SK-N-SH (cell line): ENCODE results near the gene NARS2. TPM values are rescaled to one million over a fixed set of nuclear protein-coding genes. Genes with fewer than 3 reads are reported as not detected.

Source experiments
- CTCF ChIA-PET: fragments of 300-600, 350-600 bp; formaldehyde crosslinking; extraction: SDS; loops from one replicate; lab custom pipeline; 2021; lab: Yijun Ruan, JAX
- POLR2A ChIA-PET: fragments of 350-600 bp; sonication (Branson Sonifier 250); formaldehyde crosslinking; extraction: SDS; loops from one replicate; lab custom pipeline; 2020; ENCODE audit warnings: antibody characterized with exemption, inconsistent platforms; lab: Yijun Ruan, JAX
- DNase-seq: peaks from one replicate; pipeline ENCODE4 v3.0.0; 2012
- H2AFZ ChIP-seq: fragments of 200-600 bp; sonication (generic); 2 replicates; pipeline ENCODE4 v1.8.1; 2016; ENCODE audit warnings: antibody characterized with exemption, mild to moderate bottlenecking, low read depth
- H3F3A ChIP-seq: fragments of 200-600 bp; sonication (generic); replicated peaks from 2 replicates; pipeline ENCODE3; 2016; ENCODE audit warnings: antibody characterized with exemption, mild to moderate bottlenecking; ENCODE audit not compliant: insufficient read depth
- H3K27ac ChIP-seq, 2 experiments: fragments of 200-500 bp in 1 of 2; fragments of 200-600 bp in 1 of 2; sonication (Bioruptor generic) in 1 of 2; sonication (generic), shearing (Covaris generic) in 1 of 2; 2 replicates each; pipeline versions ENCODE4 v1.5.1 to v1.6.1; 2014 to 2016; ENCODE audit warnings: low read depth in 2 of 2, inconsistent platforms in 1 of 2, low read length in 1 of 2, mild to moderate bottlenecking in 1 of 2, mixed read lengths in 1 of 2
- H3K27me3 ChIP-seq: fragments of 200-600 bp; sonication (generic), shearing (Covaris generic); 2 replicates; pipeline ENCODE4 v1.6.1; 2016; ENCODE audit warnings: mixed run types; ENCODE audit not compliant: insufficient read depth
- H3K36me3 ChIP-seq, 2 experiments: fragments of 200-500 bp in 1 of 2; fragments of 200-600 bp in 1 of 2; sonication (Bioruptor generic) in 1 of 2; sonication (generic) in 1 of 2; replicated peaks in 1 of 2; 2 replicates each; pipeline versions ENCODE3 to v1.5.1; 2014 to 2016; ENCODE audit warnings: low read length in 1 of 2, mild to moderate bottlenecking in 1 of 2; ENCODE audit not compliant: insufficient read depth in 2 of 2, control insufficient read depth in 1 of 2
- H3K4me1 ChIP-seq, 2 experiments: fragments of 200-500 bp in 1 of 2; fragments of 200-600 bp in 1 of 2; sonication (Bioruptor generic) in 1 of 2; sonication (generic), shearing (Covaris generic) in 1 of 2; 2 replicates each; pipeline versions ENCODE4 v1.5.1 to v1.6.1; 2014 to 2016; ENCODE audit warnings: low read depth in 1 of 2, low read length in 1 of 2, mixed run types in 1 of 2; ENCODE audit not compliant: insufficient read depth in 2 of 2, control insufficient read depth in 1 of 2
- H3K4me2 ChIP-seq: fragments of 200-600 bp; sonication (generic), shearing (Covaris generic); 2 replicates; pipeline ENCODE4 v1.6.1; 2017; ENCODE audit warnings: mixed run types
- H3K4me3 ChIP-seq, 2 experiments: fragments of 200-500 bp in 1 of 2; fragments of 200-600 bp in 1 of 2; sonication (Bioruptor generic) in 1 of 2; sonication (generic), shearing (Covaris generic) in 1 of 2; 2 replicates each; pipeline versions ENCODE4 v1.5.1 to v1.8.1; 2014 to 2016; ENCODE audit warnings: low read depth in 2 of 2, inconsistent platforms in 1 of 2, low read length in 1 of 2, mild to moderate bottlenecking in 1 of 2, mixed read lengths in 1 of 2, moderate library complexity in 1 of 2
- H3K79me2 ChIP-seq: fragments of 200-600 bp; sonication (generic); 2 replicates; pipeline ENCODE4 v1.8.1; 2017; ENCODE audit warnings: mild to moderate bottlenecking; ENCODE audit not compliant: insufficient read depth
- H3K9ac ChIP-seq: fragments of 200-600 bp; sonication (generic); 2 replicates; pipeline ENCODE4 v1.6.1; 2017; ENCODE audit warnings: mixed run types
- H3K9me2 ChIP-seq: fragments of 200-600 bp; sonication (generic); 2 replicates; pipeline ENCODE4 v1.6.1; 2017; ENCODE audit warnings: mixed run types
- H3K9me3 ChIP-seq: fragments of 200-600 bp; sonication (generic); 2 replicates; pipeline ENCODE4 v1.6.1; 2017; ENCODE audit warnings: mixed run types, mild to moderate bottlenecking, moderate library complexity
- H4K20me1 ChIP-seq: fragments of 200-600 bp; sonication (generic); 2 replicates; pipeline ENCODE4 v1.6.1; 2017; ENCODE audit warnings: mild to moderate bottlenecking, mixed run types; ENCODE audit not compliant: insufficient read depth
- CTCF ChIP-seq: fragments of 200-600 bp; sonication (generic); IDR thresholded peaks from 2 replicates; pipeline ENCODE4 v1.6.1; 2017; ENCODE audit warnings: antibody characterized with exemption, mild to moderate bottlenecking, moderate library complexity
- EP300 ChIP-seq, 2 experiments: IDR thresholded peaks; 2 replicates each; pipeline versions ENCODE4 v1.4.0 to v1.6.1; 2012; ENCODE audit warnings: borderline replicate concordance in 1 of 2, low read depth in 1 of 2, low read length in 1 of 2
- EZH2phosphoT487 ChIP-seq: fragments of 200-600 bp; sonication (generic); IDR thresholded peaks from 2 replicates; pipeline ENCODE4 v1.6.1; 2017; ENCODE audit warnings: low read depth, mixed run types, mild to moderate bottlenecking, antibody characterized with exemption, moderate library complexity, borderline replicate concordance
- FOSL2 ChIP-seq: IDR thresholded peaks from 2 replicates; pipeline ENCODE4 v1.4.0; 2012; ENCODE audit warnings: low read depth, mild to moderate bottlenecking, moderate library complexity, borderline replicate concordance
- FOXJ3 ChIP-seq: sonication (generic); formaldehyde crosslinking; IDR thresholded peaks from 2 replicates; pipeline ENCODE4 v1.5.1; 2020; ENCODE audit warnings: mild to moderate bottlenecking, missing genetic modification reagents
- GABPA ChIP-seq: IDR thresholded peaks from 2 replicates; pipeline ENCODE4 v1.4.0; 2012; ENCODE audit warnings: low read depth, mild to moderate bottlenecking
- GATA2 ChIP-seq: sonication (generic); formaldehyde crosslinking; IDR thresholded peaks from 2 replicates; pipeline ENCODE4 v1.5.0; 2020; ENCODE audit warnings: mild to moderate bottlenecking, missing genetic modification reagents
- JUND ChIP-seq: IDR thresholded peaks from 2 replicates; pipeline ENCODE4 v1.4.0; 2012
- MEF2A ChIP-seq: IDR thresholded peaks from 2 replicates; pipeline ENCODE4 v1.4.0; 2012; ENCODE audit warnings: low read depth, borderline replicate concordance
- NRF1 ChIP-seq: IDR thresholded peaks from 2 replicates; pipeline ENCODE4 v1.6.1; 2012; ENCODE audit warnings: low read depth, mild to moderate bottlenecking, low read length
- POLR2AphosphoS5 ChIP-seq: IDR thresholded peaks from 2 replicates; pipeline ENCODE4 v1.6.1; 2012; ENCODE audit warnings: low read depth, low read length
- RAD21 ChIP-seq: IDR thresholded peaks from 2 replicates; pipeline ENCODE4 v1.6.1; 2012; ENCODE audit warnings: mild to moderate bottlenecking, low read length
- RFX5 ChIP-seq: IDR thresholded peaks from 2 replicates; pipeline ENCODE4 v1.6.1; 2012; ENCODE audit warnings: mild to moderate bottlenecking, improper control_type of control experiment, low read length
- RXRA ChIP-seq: IDR thresholded peaks from 2 replicates; pipeline ENCODE4 v1.4.0; 2012; ENCODE audit warnings: low read depth, mild to moderate bottlenecking, borderline replicate concordance
- SIN3A ChIP-seq: IDR thresholded peaks from 2 replicates; pipeline ENCODE4 v1.6.1; 2012; ENCODE audit warnings: low read depth, mild to moderate bottlenecking, low read length, moderate library complexity, borderline replicate concordance
- SMC3 ChIP-seq: IDR thresholded peaks from 2 replicates; pipeline ENCODE4 v1.6.1; 2012; ENCODE audit warnings: low read depth, low read length, improper control_type of control experiment
- TCF12 ChIP-seq: IDR thresholded peaks from 2 replicates; pipeline ENCODE4 v1.4.0; 2012
- TEAD4 ChIP-seq: IDR thresholded peaks from 2 replicates; pipeline ENCODE4 v1.4.0; 2012; ENCODE audit warnings: mild to moderate bottlenecking, borderline replicate concordance; ENCODE audit not compliant: insufficient read depth
- USF2 ChIP-seq: fragments of 150-350 bp; IDR thresholded peaks from 2 replicates; pipeline ENCODE4 v1.6.1; 2017; ENCODE audit warnings: antibody characterized with exemption, low read length, low read depth, borderline replicate concordance
- YY1 ChIP-seq: IDR thresholded peaks from 2 replicates; pipeline ENCODE4 v1.4.0; 2012; ENCODE audit warnings: low read depth, mild to moderate bottlenecking
- ZBTB33 ChIP-seq: IDR thresholded peaks from 2 replicates; pipeline ENCODE4 v1.4.0; 2012; ENCODE audit warnings: low read depth, borderline replicate concordance
- WGBS: methylation state at CpG from one replicate; pipeline ENCODE4 v1.1.6; 2017; ENCODE audit warnings: low lambda C conversion rate; 5-methylcytosine and 5-hydroxymethylcytosine counted together
- polyA plus RNA-seq, 3 experiments: library from polyadenylated mRNA; depleted of rRNA; stranded (reverse); fragments of >200 nt; gene quantifications; 2 replicates each; pipeline ENCODE4 v1.2.3, GENCODE V29; 2012
- TF ChIP-seq, protein P1 (sequence below): IDR thresholded peaks from 2 replicates; pipeline ENCODE4 v1.4.0; 2012; ENCODE audit warnings: low read depth, borderline replicate concordance
- TF ChIP-seq, protein P2 (sequence below): IDR thresholded peaks from 2 replicates; pipeline ENCODE4; 2012

The NARS2 gene
- polyA plus RNA-seq, 1 of the 3 experiments (the other 2 are of a cell fraction), result 8.9 TPM

DNA sequence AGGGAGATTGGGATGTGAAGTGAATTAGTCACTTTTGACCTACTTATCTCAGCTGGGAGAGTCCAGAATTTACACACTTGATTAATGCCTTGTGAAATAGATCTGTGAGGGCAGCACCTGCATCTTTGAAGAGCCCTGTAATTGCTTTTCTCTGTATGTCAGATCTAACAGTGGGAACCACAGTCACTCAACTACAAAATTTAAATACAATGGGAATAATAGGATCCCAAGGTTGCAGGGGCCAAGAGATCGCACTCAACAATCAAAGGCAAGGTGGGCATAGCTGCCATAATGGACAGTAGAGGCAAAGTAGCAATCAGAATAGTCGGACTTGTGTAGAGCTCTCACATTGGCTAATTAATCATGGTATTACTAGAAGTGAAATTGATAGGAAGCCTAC is 45.5 kb upstream of the NARS2 start:
- no peak for DNase-seq
- Histone ChIP-seq H3K4me3 (no peak overlapping the region), H4K20me1 (no peaks in the 10 kb centered on the region), H3F3A (no peaks in the 10 kb centered on the region), H3K27me3 (no peaks in the 10 kb centered on the region), H2AFZ (no peak overlapping the region), H3K9me2 (no peaks in the 10 kb centered on the region), H3K79me2 (no peaks in the 10 kb centered on the region), H3K27ac (no peak overlapping the region), H3K36me3 (no peaks in the 10 kb centered on the region), H3K9me3 (no peaks in the 10 kb centered on the region), H3K4me2 (no peak overlapping the region), H3K4me1 (no peaks in the 10 kb centered on the region), H3K9ac (no peak overlapping the region)
- TF ChIP-seq, protein P1, sequence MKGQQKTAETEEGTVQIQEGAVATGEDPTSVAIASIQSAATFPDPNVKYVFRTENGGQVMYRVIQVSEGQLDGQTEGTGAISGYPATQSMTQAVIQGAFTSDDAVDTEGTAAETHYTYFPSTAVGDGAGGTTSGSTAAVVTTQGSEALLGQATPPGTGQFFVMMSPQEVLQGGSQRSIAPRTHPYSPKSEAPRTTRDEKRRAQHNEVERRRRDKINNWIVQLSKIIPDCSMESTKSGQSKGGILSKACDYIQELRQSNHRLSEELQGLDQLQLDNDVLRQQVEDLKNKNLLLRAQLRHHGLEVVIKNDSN, result no peak
- TF ChIP-seq NRF1, result no peak
- TF ChIP-seq GATA2 (CRISPR knock-in tag), result no peak
- no peak for TF ChIP-seq RFX5
- no peak for TF ChIP-seq POLR2AphosphoS5
- TF ChIP-seq RXRA, result no peak
- TF ChIP-seq RAD21, result no peak
- TF ChIP-seq ZBTB33, result no peak
- TF ChIP-seq TCF12, result no peak
- no peak for TF ChIP-seq SIN3A
- TF ChIP-seq YY1, result no peak
- TF ChIP-seq JUND, result no peak
- TF ChIP-seq TEAD4, result no peak
- TF ChIP-seq GABPA, result no peak
- no peak for TF ChIP-seq SMC3
- POLR2A ChIA-PET, result no interaction called here
- CTCF ChIA-PET, result no interaction called here
- WGBS, result 17% methylated on average over 2 of the region's 2 CpGs

DNA sequence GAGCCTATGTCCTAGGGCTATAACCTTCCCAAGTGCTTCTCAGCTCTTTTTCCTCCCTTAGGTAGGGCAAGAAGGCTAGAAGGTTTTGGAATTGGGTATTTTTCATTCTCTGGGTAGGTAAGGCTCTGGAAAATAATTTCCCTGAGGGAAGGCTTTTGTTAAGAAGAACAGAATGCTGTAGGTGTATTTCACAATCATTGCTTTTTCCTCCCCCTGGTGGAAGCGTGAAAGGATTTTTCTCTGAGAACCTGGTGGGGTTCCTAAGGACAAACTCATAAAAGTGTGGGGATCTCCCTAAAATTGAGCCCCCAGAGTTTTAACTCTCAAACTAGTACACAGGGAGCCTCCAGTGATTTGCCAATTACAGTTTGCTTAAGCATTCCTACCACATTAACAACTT is 41.1 kb upstream of the NARS2 start:
- 50% methylated on average over 1 of the region's 1 CpG for WGBS
- Histone ChIP-seq H3K27ac (no peak overlapping the region), H3K79me2 (no peaks in the 10 kb centered on the region), H3K27me3 (no peaks in the 10 kb centered on the region; the same call in 1 of the 2 replicates), H3K9me3 (no peaks in the 10 kb centered on the region), H4K20me1 (no peaks in the 10 kb centered on the region), H3K36me3 (no peaks in the 10 kb centered on the region), H3F3A (no peaks in the 10 kb centered on the region), H3K4me2 (no peak overlapping the region), H3K9me2 (no peaks in the 10 kb centered on the region), H2AFZ (no peak overlapping the region), H3K4me3 (no peak overlapping the region), H3K4me1 (no peaks in the 10 kb centered on the region), H3K9ac (no peak overlapping the region)
- DNase-seq, result no peak
- POLR2A ChIA-PET, result no interaction called here
- CTCF ChIA-PET, result no interaction called here
- TF ChIP-seq, protein P1, result no peak
- TF ChIP-seq USF2 (no peak), RXRA (no peak), POLR2AphosphoS5 (no peak), EZH2phosphoT487 (no peak), MEF2A (no peak), FOSL2 (no peak), FOXJ3 (CRISPR knock-in tag) (no peak), EP300 (IDR thresholded peaks at IDR 0.05; ENCODE audit: borderline replicate concordance in 1 of 2, low read depth in 1 of 2, low read length in 1 of 2) (no peak), CTCF (no peak)
- TF ChIP-seq, protein P2, sequence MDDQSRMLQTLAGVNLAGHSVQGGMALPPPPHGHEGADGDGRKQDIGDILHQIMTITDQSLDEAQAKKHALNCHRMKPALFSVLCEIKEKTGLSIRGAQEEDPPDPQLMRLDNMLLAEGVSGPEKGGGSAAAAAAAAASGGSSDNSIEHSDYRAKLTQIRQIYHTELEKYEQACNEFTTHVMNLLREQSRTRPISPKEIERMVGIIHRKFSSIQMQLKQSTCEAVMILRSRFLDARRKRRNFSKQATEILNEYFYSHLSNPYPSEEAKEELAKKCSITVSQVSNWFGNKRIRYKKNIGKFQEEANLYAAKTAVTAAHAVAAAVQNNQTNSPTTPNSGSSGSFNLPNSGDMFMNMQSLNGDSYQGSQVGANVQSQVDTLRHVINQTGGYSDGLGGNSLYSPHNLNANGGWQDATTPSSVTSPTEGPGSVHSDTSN, result no peak
